HFFc6 (cell line): Measurements from ENCODE around the gene GJA3. TPM values are rescaled to one million over a fixed set of nuclear protein-coding genes. Genes with fewer than 3 reads are reported as not detected.
A peak's percentile ranks its signal among the peaks of the same experiment; 100 is the strongest.

Source experiments
- DNase-seq: peaks from one replicate; pipeline ENCODE4 v3.0.0-alpha.2; 2018
- H3K27ac Mint-ChIP-seq: 2 replicates; pipeline ENCODE4 v1.8.0; 2020; ENCODE audit warnings: mild to moderate bottlenecking, mixed read lengths
- H3K27me3 Mint-ChIP-seq: 2 replicates; pipeline ENCODE4 v1.8.0; 2021; ENCODE audit warnings: mild to moderate bottlenecking, moderate library complexity, mixed read lengths; ENCODE audit not compliant: insufficient read depth
- H3K36me3 Mint-ChIP-seq: 2 replicates; pipeline ENCODE4 v1.8.0; 2021; ENCODE audit warnings: low read depth, mixed read lengths
- H3K4me1 Mint-ChIP-seq: 2 replicates; pipeline ENCODE4 v1.8.0; 2020; ENCODE audit warnings: low read depth, mixed read lengths
- H3K4me3 Mint-ChIP-seq: 2 replicates; pipeline ENCODE4 v1.8.0; 2020; ENCODE audit warnings: mild to moderate bottlenecking, moderate library complexity, mixed read lengths
- H3K9me3 Mint-ChIP-seq: 2 replicates; pipeline ENCODE4 v1.8.0; 2020; ENCODE audit warnings: mild to moderate bottlenecking, mixed read lengths
- CTCF ChIP-seq: fragments of 200-600 bp; sonication (generic); IDR thresholded peaks from 2 replicates; pipeline ENCODE4 v1.5.0; 2021; ENCODE audit warnings: antibody characterized with exemption, mild to moderate bottlenecking
- total RNA-seq, 6 experiments: library from RNA; stranded (reverse); fragmentation: NEBNext Ultra II Directional; extraction: Animal tissue kit (Norgen Biotek cat#: 25700); gene quantifications; 2 replicates in 1 of 6; 3 replicates in 5 of 6; pipeline ENCODE4 v1.2.3, GENCODE V29; 2021

GJA3 gene
- total RNA-seq, 6 experiments from 2014 or later: 0.09 to 0.14 (median 0.11) TPM

GRCh38 chr13:20188667-20189553 is 28.1 kb upstream of the GJA3 start:
- DNase-seq: no peak
- 0 out of 2 replicates have a peak, but pooled peaks have one; percentile 27 for TF ChIP-seq CTCF
- Mint-ChIP-seq H3K9me3 (no peaks in the 10 kb centered on the region), H3K4me3 (no peak overlapping the region), H3K27ac (no peak overlapping the region), H3K4me1 (peaks cover 9% of the 10 kb centered on the region), H3K36me3 (no peaks in the 10 kb centered on the region), H3K27me3 (peaks cover 58% of the 10 kb centered on the region)

- H3K9me3 Mint-ChIP-seq: no peaks in the 10 kb centered on the region
- no peak overlapping the region for H3K4me3 Mint-ChIP-seq
- DNase-seq: no peak
- peaks cover 54% of the 10 kb centered on the region for H3K27me3 Mint-ChIP-seq
- H3K36me3 Mint-ChIP-seq: no peaks in the 10 kb centered on the region
- no peak overlapping the region for H3K27ac Mint-ChIP-seq
- peaks cover 9% of the 10 kb centered on the region for H3K4me1 Mint-ChIP-seq
- TF ChIP-seq CTCF: no peak
Measured at GRCh38 chr13:20186771-20187170, 25.9 kb upstream of the GJA3 start.

- TF ChIP-seq CTCF: no peak
- peaks cover 51% of the 10 kb centered on the region for H3K27me3 Mint-ChIP-seq
- no peaks in the 10 kb centered on the region for H3K36me3 Mint-ChIP-seq
- no peak overlapping the region for H3K27ac Mint-ChIP-seq
- no peaks in the 10 kb centered on the region for H3K9me3 Mint-ChIP-seq
- H3K4me3 Mint-ChIP-seq: no peak overlapping the region
- DNase-seq: no peak
- peaks cover 4% of the 10 kb centered on the region for H3K4me1 Mint-ChIP-seq
Measured at GRCh38 chr13:20185366-20186056, 24.7 kb upstream of the GJA3 start.

- peak; percentile 64 for DNase-seq
- no peak overlapping the region for H3K27ac Mint-ChIP-seq
- TF ChIP-seq CTCF: peak; percentile 85
- H3K36me3 Mint-ChIP-seq: no peaks in the 10 kb centered on the region
- H3K9me3 Mint-ChIP-seq: no peaks in the 10 kb centered on the region
- no peak overlapping the region for H3K4me3 Mint-ChIP-seq
- H3K4me1 Mint-ChIP-seq: no peaks in the 10 kb centered on the region
- H3K27me3 Mint-ChIP-seq: peaks cover 64% of the 10 kb centered on the region
Measured at GRCh38 chr13:20182231-20182846, 21.5 kb upstream of the GJA3 start.

- no peaks in the 10 kb centered on the region for H3K9me3 Mint-ChIP-seq
- DNase-seq: no peak
- peaks cover 59% of the 10 kb centered on the region for H3K27me3 Mint-ChIP-seq
- H3K4me1 Mint-ChIP-seq: no peaks in the 10 kb centered on the region
- no peaks in the 10 kb centered on the region for H3K36me3 Mint-ChIP-seq
- no peak overlapping the region for H3K4me3 Mint-ChIP-seq
- no peak for TF ChIP-seq CTCF
- H3K27ac Mint-ChIP-seq: no peak overlapping the region
Measured at GRCh38 chr13:20181188-20181587, 20.3 kb upstream of the GJA3 start.
